ENCODE measurements around the gene TNRC6C. TPM values are rescaled to one million over a fixed set of nuclear protein-coding genes. Genes with fewer than 3 reads are reported as not detected.

The TNRC6C gene
- total and polyA plus RNA-seq, 2 of the 13 experiments (the other 11 are each of a cell fraction or from before 2014, with no cell fraction given): 0.66 to 4.9 TPM

DNA sequence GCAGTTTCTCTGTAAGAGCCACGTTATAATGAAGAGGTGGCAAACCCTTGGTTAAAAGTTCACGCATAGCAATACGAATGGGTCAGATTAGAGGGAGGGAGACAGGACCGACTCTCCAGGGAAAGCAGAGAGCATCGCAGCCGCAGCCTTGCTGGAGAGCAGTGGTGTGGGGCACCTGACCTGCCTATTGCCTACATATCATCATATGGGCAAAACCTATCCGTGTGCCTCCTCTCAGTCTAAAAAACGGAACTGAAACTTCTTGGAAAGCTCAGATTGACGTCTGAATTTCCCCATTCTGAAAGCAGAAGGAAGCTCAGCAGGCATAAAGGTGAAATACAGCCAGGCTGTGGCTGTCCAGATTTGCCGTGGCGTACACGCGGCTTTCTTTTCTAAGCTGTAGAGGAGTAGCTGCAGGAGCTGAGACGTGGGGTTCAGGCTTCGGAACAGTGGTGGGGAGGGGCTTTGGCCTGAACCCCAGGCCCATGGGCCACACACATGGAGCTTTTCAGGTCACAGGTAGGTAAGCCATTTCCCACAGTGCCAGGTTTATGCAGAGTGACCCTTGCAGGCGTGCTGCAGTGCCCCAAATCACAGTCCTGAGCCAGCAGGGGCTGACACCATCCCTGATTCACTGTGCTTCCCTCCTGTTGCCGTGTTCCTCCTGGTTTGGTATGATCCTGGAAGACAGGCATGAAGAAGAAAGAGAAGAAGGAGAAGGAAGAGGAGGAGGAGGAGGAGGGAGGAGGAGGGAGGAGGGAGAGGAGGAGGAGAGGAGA is 41.6 kb upstream of the TNRC6C start:
- Histone ChIP-seq H3K4me2 (ENCODE audit: low read depth, low read length) (no peak overlapping the region), H3K36me3 (replicated peaks in 1 of 2; ENCODE audit: control insufficient read depth in 1 of 2, insufficient read depth in 2 of 2, low read length in 2 of 2) (no peaks in the 10 kb centered on the region), H3K9me3 (ENCODE audit: low read length) (no peaks in the 10 kb centered on the region), H3K4me3 (replicated peaks in 1 of 3; ENCODE audit: insufficient read depth in 1 of 3, low read depth in 2 of 3, low read length in 3 of 3) (no peak overlapping the region), H3K27me3 (ENCODE audit: control insufficient read depth in 1 of 2, insufficient read depth in 2 of 2, low read length in 2 of 2) (peaks cover 6 to 63% of the 10 kb centered on the region in 2 experiments; a peak in 4 of 5 replicates), H3K27ac (ENCODE audit: extremely low read length, insufficient read depth, low read length) (no peak overlapping the region), H3K4me1 (ENCODE audit: insufficient read depth, low read length) (no peaks in the 10 kb centered on the region), H2AFZ (ENCODE audit: low read length) (no peak overlapping the region), H4K20me1 (ENCODE audit: insufficient read depth, low read length) (no peaks in the 10 kb centered on the region), H3K9ac (ENCODE audit: insufficient read depth, low read depth, low read length) (no peak overlapping the region), H3K79me2 (ENCODE audit: insufficient read depth, low read length) (no peaks in the 10 kb centered on the region)
- no peak for FAIRE-seq
- DNase-seq (ENCODE audit: low spot score): no peak
- WGBS (ENCODE audit: low lambda C conversion rate): 6% methylated on average over 17 of the region's 17 CpGs
- ATAC-seq: peak; percentile 47; the same call in 2 of the 3 replicates
- ChIA-PET CTCF (ENCODE audit: low intra/inter-chr PET ratio, low total read pairs) (no interaction called here), POLR2A (no interaction called here)
- intact Hi-C loops (cut with micrococcal nuclease; ENCODE audit: unreplicated experiment) (no loop called here), in situ Hi-C loops (cut with HindIII; ENCODE audit: extremely low pct_ligation_motif_present, low pct_unique_long_range_greater_than_20kb) (no loop called here)
- no TSS peak for BruUV-seq (replicated peaks)
- TF ChIP-seq EZH2 (conservative IDR thresholded peaks at IDR 0.05; ENCODE audit: low read depth, low read length) (peak; percentile 40), ZSCAN5A (CRISPR knock-in tag; IDR thresholded peaks at IDR 0.05; ENCODE audit: borderline replicate concordance) (no peak)

DNA sequence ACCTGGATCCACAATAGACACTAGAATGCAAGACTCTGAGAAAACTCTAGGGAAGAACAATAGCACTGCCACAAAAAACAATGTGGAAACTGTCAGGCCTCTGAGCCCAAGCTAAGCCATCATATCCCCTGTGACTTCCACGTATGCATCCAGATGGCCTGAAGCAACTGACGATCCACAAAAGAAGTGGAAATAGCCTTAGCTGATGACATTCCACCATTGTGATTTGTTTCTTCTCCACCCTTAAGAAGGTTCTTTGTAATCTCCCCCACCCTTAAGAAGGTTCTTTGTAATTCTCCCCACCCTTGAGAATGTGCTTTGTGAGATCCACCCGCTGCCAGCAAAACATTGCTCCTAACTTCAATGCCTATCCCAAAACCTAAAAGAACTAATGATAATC is 39.2 kb upstream of the TNRC6C start:
- FAIRE-seq: no peak
- H3K27me3 ChIP-seq (ENCODE audit: control insufficient read depth in 1 of 2, insufficient read depth in 2 of 2, low read length in 2 of 2): peaks cover 6 to 82% of the 10 kb centered on the region in 2 experiments; a peak in 4 of 5 replicates
- H4K20me1 ChIP-seq (ENCODE audit: insufficient read depth, low read length): no peaks in the 10 kb centered on the region
- DNase-seq (ENCODE audit: low spot score): no peak
- no peak for ATAC-seq
- no peaks in the 10 kb centered on the region for H3K4me1 ChIP-seq (ENCODE audit: insufficient read depth, low read length)
- H2AFZ ChIP-seq (ENCODE audit: low read length): no peak overlapping the region
- WGBS (ENCODE audit: low lambda C conversion rate): 88% methylated on average over 3 of the region's 3 CpGs
- no peaks in the 10 kb centered on the region for H3K79me2 ChIP-seq (ENCODE audit: insufficient read depth, low read length)
- in situ Hi-C loops (cut with HindIII; ENCODE audit: extremely low pct_ligation_motif_present, low pct_unique_long_range_greater_than_20kb) (no loop called here), intact Hi-C loops (cut with micrococcal nuclease; ENCODE audit: unreplicated experiment) (no loop called here)
- no peak overlapping the region for H3K27ac ChIP-seq (ENCODE audit: extremely low read length, insufficient read depth, low read length)
- no peaks in the 10 kb centered on the region for H3K9me3 ChIP-seq (ENCODE audit: low read length)
- BruUV-seq (replicated peaks): no TSS peak
- ChIA-PET CTCF (ENCODE audit: low intra/inter-chr PET ratio, low total read pairs) (no interaction called here), POLR2A (no interaction called here)
- H3K4me3 ChIP-seq (replicated peaks in 1 of 3; ENCODE audit: insufficient read depth in 1 of 3, low read depth in 2 of 3, low read length in 3 of 3): no peak overlapping the region
- no peaks in the 10 kb centered on the region for H3K36me3 ChIP-seq (replicated peaks in 1 of 2; ENCODE audit: control insufficient read depth in 1 of 2, insufficient read depth in 2 of 2, low read length in 2 of 2)
- H3K4me2 ChIP-seq (ENCODE audit: low read depth, low read length): no peak overlapping the region
- no peak overlapping the region for H3K9ac ChIP-seq (ENCODE audit: insufficient read depth, low read depth, low read length)
- TF ChIP-seq HOXA3 (CRISPR knock-in tag; IDR thresholded peaks at IDR 0.05) (no peak), ZNF557 (CRISPR knock-in tag; IDR thresholded peaks at IDR 0.05) (no peak), PCBP2 (optimal IDR thresholded peaks at IDR 0.05; ENCODE audit: low read depth, low read length, poor library complexity, severe bottlenecking) (no peak), HOMEZ (CRISPR knock-in tag; IDR thresholded peaks at IDR 0.05; ENCODE audit: low read depth) (no peak), ARID5B (CRISPR knock-in tag; IDR thresholded peaks at IDR 0.05) (no peak), JUN (CRISPR knock-in tag; IDR thresholded peaks at IDR 0.05) (no peak), AGO1 (IDR thresholded peaks at IDR 0.05; ENCODE audit: low read depth, low read length, poor library complexity, severe bottlenecking) (no peak), YEATS4 (CRISPR knock-in tag; IDR thresholded peaks at IDR 0.05; ENCODE audit: borderline replicate concordance) (no peak), NBN (conservative IDR thresholded peaks at IDR 0.05) (no peak)
